SK-N-SH treated with all-trans-retinoic acid at 6 μM for 48 hours (cell line): ENCODE results near the gene ESPNL.

Source experiments
- ATAC-seq: fragments of 200-7000 bp; cut with Tn5 transposase; 3 replicates; pipeline ENCODE4 v1.9.1; 2020; ENCODE audit warnings: mild to moderate bottlenecking, moderate library complexity
- BACH2 ChIP-seq: fragments of 250-450 bp; sonication (Bioruptor Pico); IDR thresholded peaks from 2 replicates; pipeline ENCODE4 v1.9.0; 2021; ENCODE audit warnings: mild to moderate bottlenecking, borderline replicate concordance
- CSDC2 ChIP-seq: fragments of 250-450 bp; sonication (Bioruptor Pico); IDR thresholded peaks from 2 replicates; pipeline ENCODE4 v1.5.0; 2020; ENCODE audit warnings: mild to moderate bottlenecking, moderate library complexity
- ESRRG ChIP-seq: fragments of 250-450 bp; sonication (Bioruptor Pico); IDR thresholded peaks from 2 replicates; pipeline ENCODE4 v1.6.1; 2021; ENCODE audit warnings: mild to moderate bottlenecking
- ISL1 ChIP-seq: fragments of 250-450 bp; sonication (Bioruptor Pico); IDR thresholded peaks from 2 replicates; pipeline ENCODE4 v2.1.2; 2022; ENCODE audit warnings: mild to moderate bottlenecking, moderate library complexity
- RARB ChIP-seq: fragments of 250-450 bp; sonication (Bioruptor Pico); IDR thresholded peaks from 2 replicates; pipeline ENCODE4 v1.8.0; 2021; ENCODE audit warnings: mild to moderate bottlenecking, moderate library complexity
- SNAI2 ChIP-seq: fragments of 250-450 bp; sonication (Bioruptor Pico); IDR thresholded peaks from 2 replicates; pipeline ENCODE4 v1.5.0; 2020; ENCODE audit warnings: mild to moderate bottlenecking, moderate library complexity
- TCF4 ChIP-seq: fragments of 250-450 bp; sonication (Bioruptor Pico); IDR thresholded peaks from 2 replicates; pipeline ENCODE4 v1.8.0; 2021; ENCODE audit warnings: mild to moderate bottlenecking, moderate library complexity, borderline replicate concordance
- TOX ChIP-seq: fragments of 250-450 bp; sonication (Bioruptor Pico); IDR thresholded peaks from 2 replicates; pipeline ENCODE4 v1.8.0; 2021; ENCODE audit warnings: mild to moderate bottlenecking, moderate library complexity, borderline replicate concordance
- ZC3H10 ChIP-seq: fragments of 250-450 bp; sonication (Bioruptor Pico); IDR thresholded peaks from 2 replicates; pipeline ENCODE4 v1.5.1; 2021; ENCODE audit warnings: mild to moderate bottlenecking, moderate library complexity
- ZFP3 ChIP-seq: fragments of 250-450 bp; sonication (Bioruptor Pico); IDR thresholded peaks from 2 replicates; pipeline ENCODE4 v1.5.0; 2020; ENCODE audit warnings: mild to moderate bottlenecking, moderate library complexity
- ZFP30 ChIP-seq: fragments of 450-650 bp; formaldehyde crosslinking; IDR thresholded peaks from 2 replicates; pipeline ENCODE4 v1.5.0; 2022; ENCODE audit warnings: mild to moderate bottlenecking, moderate library complexity
- ZNF565 ChIP-seq: fragments of 450-650 bp; formaldehyde crosslinking; conservative IDR thresholded peaks from 2 replicates; pipeline ENCODE4 v1.5.0; 2020; ENCODE audit warnings: low read depth, mild to moderate bottlenecking, moderate library complexity
- ZNF70 ChIP-seq: fragments of 450-650 bp; formaldehyde crosslinking; IDR thresholded peaks from 2 replicates; pipeline ENCODE4 v1.5.0; 2020; ENCODE audit warnings: mild to moderate bottlenecking, moderate library complexity
- ZNF8 ChIP-seq: fragments of 450-650 bp; formaldehyde crosslinking; IDR thresholded peaks from 2 replicates; pipeline ENCODE4 v1.5.0; 2020; ENCODE audit warnings: mild to moderate bottlenecking, moderate library complexity
- TF ChIP-seq, protein P1 (sequence below): fragments of 250-450 bp; sonication (Bioruptor Pico); IDR thresholded peaks from 2 replicates; pipeline ENCODE4 v1.8.0; 2020; ENCODE audit warnings: mild to moderate bottlenecking, moderate library complexity, borderline replicate concordance
- TF ChIP-seq, protein P2 (sequence below): fragments of 250-450 bp; sonication (Bioruptor Pico); IDR thresholded peaks from 2 replicates; pipeline ENCODE4 v1.5.0; 2020; ENCODE audit warnings: mild to moderate bottlenecking, moderate library complexity
- TF ChIP-seq, protein P3 (sequence below): fragments of 250-450 bp; sonication (Bioruptor Pico); IDR thresholded peaks from 2 replicates; pipeline ENCODE4 v1.8.0; 2021; ENCODE audit warnings: low read depth, mild to moderate bottlenecking, moderate library complexity, borderline replicate concordance
- TF ChIP-seq, protein P4 (sequence below): fragments of 250-450 bp; sonication (Bioruptor Pico); IDR thresholded peaks from 2 replicates; pipeline ENCODE4 v1.5.1; 2020; ENCODE audit warnings: low read depth, mild to moderate bottlenecking, moderate library complexity

ESPNL gene

DNA sequence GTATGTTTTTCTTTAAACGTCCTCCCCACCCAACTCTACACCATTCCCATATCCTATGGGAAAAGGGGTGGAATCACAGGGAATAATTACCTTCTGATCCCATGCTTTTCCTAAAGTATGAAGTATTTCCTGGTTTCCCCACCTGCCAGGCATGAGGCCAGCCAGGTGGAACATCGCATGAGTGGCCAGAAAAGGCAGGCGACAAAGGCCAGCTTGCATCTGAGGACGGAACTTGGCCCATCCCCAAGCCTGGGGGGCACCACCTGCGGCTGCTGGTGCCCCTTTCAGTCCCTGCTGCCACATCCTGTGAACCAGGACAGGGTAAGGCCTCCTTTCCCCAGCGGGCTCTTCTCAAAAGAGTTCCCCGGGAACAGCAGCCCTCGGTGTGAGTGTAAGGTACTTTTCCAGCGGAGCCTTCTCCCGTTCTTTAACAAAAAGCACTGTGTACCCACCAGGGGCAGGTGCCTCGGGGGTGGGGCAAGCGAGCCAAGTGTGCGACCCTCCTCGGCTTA, 57.4 kb downstream of the ESPNL start:
- TF ChIP-seq, protein P1, sequence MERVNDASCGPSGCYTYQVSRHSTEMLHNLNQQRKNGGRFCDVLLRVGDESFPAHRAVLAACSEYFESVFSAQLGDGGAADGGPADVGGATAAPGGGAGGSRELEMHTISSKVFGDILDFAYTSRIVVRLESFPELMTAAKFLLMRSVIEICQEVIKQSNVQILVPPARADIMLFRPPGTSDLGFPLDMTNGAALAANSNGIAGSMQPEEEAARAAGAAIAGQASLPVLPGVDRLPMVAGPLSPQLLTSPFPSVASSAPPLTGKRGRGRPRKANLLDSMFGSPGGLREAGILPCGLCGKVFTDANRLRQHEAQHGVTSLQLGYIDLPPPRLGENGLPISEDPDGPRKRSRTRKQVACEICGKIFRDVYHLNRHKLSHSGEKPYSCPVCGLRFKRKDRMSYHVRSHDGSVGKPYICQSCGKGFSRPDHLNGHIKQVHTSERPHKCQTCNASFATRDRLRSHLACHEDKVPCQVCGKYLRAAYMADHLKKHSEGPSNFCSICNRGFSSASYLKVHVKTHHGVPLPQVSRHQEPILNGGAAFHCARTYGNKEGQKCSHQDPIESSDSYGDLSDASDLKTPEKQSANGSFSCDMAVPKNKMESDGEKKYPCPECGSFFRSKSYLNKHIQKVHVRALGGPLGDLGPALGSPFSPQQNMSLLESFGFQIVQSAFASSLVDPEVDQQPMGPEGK (CRISPR knock-in tag) = no peak
- TF ChIP-seq SNAI2 (no peak), ZC3H10 (CRISPR knock-in tag) (no peak), ZNF565 (no peak), RARB (CRISPR knock-in tag) (no peak), ZNF70 (CRISPR knock-in tag) (no peak), TOX (CRISPR knock-in tag) (no peak), ISL1 (CRISPR knock-in tag) (no peak), ESRRG (CRISPR knock-in tag) (no peak), BACH2 (CRISPR knock-in tag) (no peak), ZNF8 (CRISPR knock-in tag) (no peak), ZFP30 (CRISPR knock-in tag) (no peak), TCF4 (CRISPR knock-in tag) (no peak)
- TF ChIP-seq, protein P2, sequence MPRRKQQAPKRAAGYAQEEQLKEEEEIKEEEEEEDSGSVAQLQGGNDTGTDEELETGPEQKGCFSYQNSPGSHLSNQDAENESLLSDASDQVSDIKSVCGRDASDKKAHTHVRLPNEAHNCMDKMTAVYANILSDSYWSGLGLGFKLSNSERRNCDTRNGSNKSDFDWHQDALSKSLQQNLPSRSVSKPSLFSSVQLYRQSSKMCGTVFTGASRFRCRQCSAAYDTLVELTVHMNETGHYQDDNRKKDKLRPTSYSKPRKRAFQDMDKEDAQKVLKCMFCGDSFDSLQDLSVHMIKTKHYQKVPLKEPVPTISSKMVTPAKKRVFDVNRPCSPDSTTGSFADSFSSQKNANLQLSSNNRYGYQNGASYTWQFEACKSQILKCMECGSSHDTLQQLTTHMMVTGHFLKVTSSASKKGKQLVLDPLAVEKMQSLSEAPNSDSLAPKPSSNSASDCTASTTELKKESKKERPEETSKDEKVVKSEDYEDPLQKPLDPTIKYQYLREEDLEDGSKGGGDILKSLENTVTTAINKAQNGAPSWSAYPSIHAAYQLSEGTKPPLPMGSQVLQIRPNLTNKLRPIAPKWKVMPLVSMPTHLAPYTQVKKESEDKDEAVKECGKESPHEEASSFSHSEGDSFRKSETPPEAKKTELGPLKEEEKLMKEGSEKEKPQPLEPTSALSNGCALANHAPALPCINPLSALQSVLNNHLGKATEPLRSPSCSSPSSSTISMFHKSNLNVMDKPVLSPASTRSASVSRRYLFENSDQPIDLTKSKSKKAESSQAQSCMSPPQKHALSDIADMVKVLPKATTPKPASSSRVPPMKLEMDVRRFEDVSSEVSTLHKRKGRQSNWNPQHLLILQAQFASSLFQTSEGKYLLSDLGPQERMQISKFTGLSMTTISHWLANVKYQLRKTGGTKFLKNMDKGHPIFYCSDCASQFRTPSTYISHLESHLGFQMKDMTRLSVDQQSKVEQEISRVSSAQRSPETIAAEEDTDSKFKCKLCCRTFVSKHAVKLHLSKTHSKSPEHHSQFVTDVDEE (CRISPR knock-in tag) = no peak
- TF ChIP-seq, protein P3, sequence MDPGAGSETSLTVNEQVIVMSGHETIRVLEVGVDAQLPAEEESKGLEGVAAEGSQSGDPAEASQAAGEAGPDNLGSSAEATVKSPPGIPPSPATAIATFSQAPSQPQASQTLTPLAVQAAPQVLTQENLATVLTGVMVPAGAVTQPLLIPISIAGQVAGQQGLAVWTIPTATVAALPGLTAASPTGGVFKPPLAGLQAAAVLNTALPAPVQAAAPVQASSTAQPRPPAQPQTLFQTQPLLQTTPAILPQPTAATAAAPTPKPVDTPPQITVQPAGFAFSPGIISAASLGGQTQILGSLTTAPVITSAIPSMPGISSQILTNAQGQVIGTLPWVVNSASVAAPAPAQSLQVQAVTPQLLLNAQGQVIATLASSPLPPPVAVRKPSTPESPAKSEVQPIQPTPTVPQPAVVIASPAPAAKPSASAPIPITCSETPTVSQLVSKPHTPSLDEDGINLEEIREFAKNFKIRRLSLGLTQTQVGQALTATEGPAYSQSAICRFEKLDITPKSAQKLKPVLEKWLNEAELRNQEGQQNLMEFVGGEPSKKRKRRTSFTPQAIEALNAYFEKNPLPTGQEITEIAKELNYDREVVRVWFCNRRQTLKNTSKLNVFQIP = no peak
- TF ChIP-seq, protein P4, sequence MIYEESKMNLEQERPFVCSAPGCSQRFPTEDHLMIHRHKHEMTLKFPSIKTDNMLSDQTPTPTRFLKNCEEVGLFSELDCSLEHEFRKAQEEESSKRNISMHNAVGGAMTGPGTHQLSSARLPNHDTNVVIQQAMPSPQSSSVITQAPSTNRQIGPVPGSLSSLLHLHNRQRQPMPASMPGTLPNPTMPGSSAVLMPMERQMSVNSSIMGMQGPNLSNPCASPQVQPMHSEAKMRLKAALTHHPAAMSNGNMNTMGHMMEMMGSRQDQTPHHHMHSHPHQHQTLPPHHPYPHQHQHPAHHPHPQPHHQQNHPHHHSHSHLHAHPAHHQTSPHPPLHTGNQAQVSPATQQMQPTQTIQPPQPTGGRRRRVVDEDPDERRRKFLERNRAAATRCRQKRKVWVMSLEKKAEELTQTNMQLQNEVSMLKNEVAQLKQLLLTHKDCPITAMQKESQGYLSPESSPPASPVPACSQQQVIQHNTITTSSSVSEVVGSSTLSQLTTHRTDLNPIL = no peak
- no peak for ATAC-seq

DNA sequence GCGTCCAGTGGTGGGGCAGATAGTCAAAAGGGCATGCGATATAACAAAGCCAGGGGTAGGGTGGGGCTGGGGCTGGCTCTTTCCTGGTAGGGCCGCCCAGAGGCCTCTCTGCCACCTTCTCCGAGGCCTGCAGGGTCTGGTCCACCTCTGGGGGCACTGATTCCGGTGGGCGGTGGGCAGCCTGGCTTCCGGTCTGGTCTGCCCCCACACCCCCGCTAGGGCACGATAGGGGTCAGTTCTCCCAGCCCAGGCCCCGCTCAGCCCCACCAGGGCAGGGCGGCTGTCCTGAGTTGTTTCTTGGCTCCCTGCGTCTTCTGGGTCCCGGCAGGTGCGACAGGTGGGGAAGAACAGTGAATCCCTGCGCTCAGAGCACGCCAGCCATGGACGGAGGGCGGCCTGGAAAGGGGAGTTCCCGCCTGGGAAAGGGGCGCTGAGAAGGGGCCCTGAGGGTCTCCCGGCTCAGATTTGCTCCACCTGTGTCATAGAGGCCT, 57.9 kb downstream of the ESPNL start:
- no peak for ATAC-seq

More for the DNA sequence above, 57.9 kb downstream of the ESPNL start:
- TF ChIP-seq, protein P1 (CRISPR knock-in tag) = no peak
- no peak for TF ChIP-seq TOX (CRISPR knock-in tag)
- no peak for TF ChIP-seq BACH2 (CRISPR knock-in tag)
- TF ChIP-seq ZNF70 (CRISPR knock-in tag) = no peak
- TF ChIP-seq, protein P4 = no peak
- no peak for TF ChIP-seq TCF4 (CRISPR knock-in tag)
- no peak for TF ChIP-seq SNAI2
- TF ChIP-seq CSDC2 (CRISPR knock-in tag) = no peak
- TF ChIP-seq ZFP3 = no peak
